Psoas muscle (tissue), 8 donors: ENCODE results near the gene ILDR1. TPM values are rescaled to one million over a fixed set of nuclear protein-coding genes. Genes with fewer than 3 reads are reported as not detected.

Experiments used
- ATAC-seq, 4 donors: fragments of 200-7000 bp; cut with Tn5 transposase; one replicate each; pipeline ENCODE4 v1.9.1; 2020; ENCODE audit warnings: moderate library complexity in 3 of 4, mild to moderate bottlenecking in 2 of 4
- DNase-seq, 2 donors: peaks; one replicate each; pipeline ENCODE4 v3.0.0-alpha.2; 2020
- H3K27ac ChIP-seq: fragments of 200-600 bp; one replicate; pipeline ENCODE4 v1.8.0; 2022
- H3K27me3 ChIP-seq, 3 donors: fragments of 200-600 bp in 1 of 3; one replicate each; pipeline versions ENCODE4 v1.6.1 to v1.8.0; 2013 to 2022; ENCODE audit warnings: low read length in 2 of 3, mild to moderate bottlenecking in 2 of 3, moderate library complexity in 1 of 3; ENCODE audit not compliant: insufficient read depth in 3 of 3
- H3K36me3 ChIP-seq, 2 donors: fragments of 200-600 bp in 1 of 2; one replicate each; pipeline versions ENCODE4 v1.6.1 to v1.8.0; 2013 to 2022; ENCODE audit warnings: low read depth in 1 of 2, mild to moderate bottlenecking in 1 of 2, moderate library complexity in 1 of 2; ENCODE audit not compliant: insufficient read depth in 1 of 2
- H3K4me1 ChIP-seq: fragments of 200-600 bp; one replicate; pipeline ENCODE4 v1.8.0; 2022
- H3K4me3 ChIP-seq: fragments of 200-600 bp; one replicate; pipeline ENCODE4 v1.8.0; 2022; ENCODE audit warnings: mild to moderate bottlenecking
- H3K9me3 ChIP-seq: fragments of 200-600 bp; one replicate; pipeline ENCODE4 v1.8.0; 2022
- CTCF ChIP-seq: fragments of 200-600 bp; IDR thresholded peaks from one replicate; pipeline ENCODE4 v1.8.0; 2022; ENCODE audit warnings: antibody characterized with exemption
- WGBS, 3 donors: extraction: QIAGEN DNeasy Blood & Tissue Kit; methylation state at CpG; one replicate each; pipeline versions ENCODE4 v1.1.6 to v1.1.7; 2013; 5-methylcytosine and 5-hydroxymethylcytosine counted together
- intact Hi-C, 2 donors: fragments of 100-400 bp; cut with DNase I; formaldehyde crosslinking; loops; one replicate each; pipeline versions ENCODE4 v1.11.0 to v1.14.2; 2022
- polyA plus RNA-seq, 3 donors: library from polyadenylated mRNA; stranded (reverse); fragments of 200-250 nt; gene quantifications; one replicate each; pipeline ENCODE4 v1.2.3, GENCODE V29; 2013
- total RNA-seq, 4 donors: library from RNA; stranded (reverse); fragmentation: NEBNext Ultra II Directional in 2 of 4; extraction: Animal tissue kit (Norgen Biotek cat#: 25700) in 2 of 4; gene quantifications; one replicate each; pipeline versions ENCODE4 v1.2.1 to v1.2.4, GENCODE V29; 2021 to 2023
- donor health status: healthy with polysubstance abuse.
- donor health status: DM: no; HTN: no; CAD: no; lungs with moderate emphysema.
- donor health status: Bipolar disorder and iron deficiency.
- donor health status: healthy.
- donor health status: DM: yes; HTN: yes; CAD: no.
- donor health status: DM: no; HTN: no; CAD: no.
- donor health status: DM: no; HTN: no; CAD: no.
- donor health status: DM: yes; HTN: yes; CAD: no.

Gene ILDR1
- total and polyA plus RNA-seq, 7 donors, result not detected

DNA sequence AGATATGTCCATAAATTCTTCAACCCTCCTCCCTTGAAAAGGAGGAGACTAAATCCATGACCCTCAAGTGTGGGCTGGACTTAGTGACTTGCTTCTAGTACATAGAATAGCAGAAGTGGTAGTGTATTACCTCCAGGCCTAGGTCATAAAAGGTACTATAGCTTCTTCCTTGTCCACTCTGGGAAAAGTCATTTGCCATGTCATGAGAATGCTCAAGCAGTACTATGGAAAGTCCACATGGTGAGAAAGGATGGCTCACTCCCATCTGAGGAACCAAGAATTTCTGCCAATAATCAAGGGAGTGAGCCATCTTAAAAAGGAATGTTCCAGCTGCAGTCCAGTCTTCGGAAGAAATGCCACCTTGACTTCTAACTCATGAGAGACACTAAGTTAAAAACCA is 10.5 kb upstream of the ILDR1 start:
- no peak overlapping the region for H3K27ac ChIP-seq
- H3K27me3 ChIP-seq, result no peaks in the 10 kb centered on the region
- H3K36me3 ChIP-seq, result no peaks in the 10 kb centered on the region
- H3K9me3 ChIP-seq, result no peaks in the 10 kb centered on the region
- 69 to 85% (median 78%) methylated on average over 1 of the region's 1 CpG for WGBS, 3 donors
- H3K4me1 ChIP-seq, result no peaks in the 10 kb centered on the region
- DNase-seq (no peak), ATAC-seq (no peak)
- intact Hi-C loops, result no loop called here
- no peak overlapping the region for H3K4me3 ChIP-seq
- no peak for TF ChIP-seq CTCF

DNA sequence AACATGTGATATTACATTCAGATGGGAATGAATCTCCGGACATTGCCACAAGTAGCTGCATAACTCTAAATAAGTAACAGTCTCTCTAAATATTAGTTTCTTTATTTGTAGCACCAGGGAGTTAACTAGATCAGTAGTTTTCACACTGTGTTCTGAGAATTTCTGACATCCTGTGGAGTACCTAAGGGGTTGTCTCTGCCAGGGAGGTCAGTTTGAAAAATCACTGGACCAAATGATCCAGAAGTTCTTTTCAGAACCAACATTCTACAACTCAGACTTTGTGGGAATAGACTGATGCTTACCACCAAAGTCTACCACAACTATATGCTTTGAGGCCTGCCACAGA is 9.0 kb upstream of the ILDR1 start:
- no peak overlapping the region for H3K27ac ChIP-seq
- DNase-seq (no peak), ATAC-seq (no peak)
- 84 to 88% (median 86%) methylated on average over 1 of the region's 1 CpG for WGBS, 3 donors
- no peak overlapping the region for H3K4me3 ChIP-seq
- no peak for TF ChIP-seq CTCF
- H3K27me3 ChIP-seq, result no peaks in the 10 kb centered on the region
- intact Hi-C loops, result no loop called here
- no peaks in the 10 kb centered on the region for H3K9me3 ChIP-seq
- no peaks in the 10 kb centered on the region for H3K4me1 ChIP-seq
- H3K36me3 ChIP-seq, result no peaks in the 10 kb centered on the region

DNA sequence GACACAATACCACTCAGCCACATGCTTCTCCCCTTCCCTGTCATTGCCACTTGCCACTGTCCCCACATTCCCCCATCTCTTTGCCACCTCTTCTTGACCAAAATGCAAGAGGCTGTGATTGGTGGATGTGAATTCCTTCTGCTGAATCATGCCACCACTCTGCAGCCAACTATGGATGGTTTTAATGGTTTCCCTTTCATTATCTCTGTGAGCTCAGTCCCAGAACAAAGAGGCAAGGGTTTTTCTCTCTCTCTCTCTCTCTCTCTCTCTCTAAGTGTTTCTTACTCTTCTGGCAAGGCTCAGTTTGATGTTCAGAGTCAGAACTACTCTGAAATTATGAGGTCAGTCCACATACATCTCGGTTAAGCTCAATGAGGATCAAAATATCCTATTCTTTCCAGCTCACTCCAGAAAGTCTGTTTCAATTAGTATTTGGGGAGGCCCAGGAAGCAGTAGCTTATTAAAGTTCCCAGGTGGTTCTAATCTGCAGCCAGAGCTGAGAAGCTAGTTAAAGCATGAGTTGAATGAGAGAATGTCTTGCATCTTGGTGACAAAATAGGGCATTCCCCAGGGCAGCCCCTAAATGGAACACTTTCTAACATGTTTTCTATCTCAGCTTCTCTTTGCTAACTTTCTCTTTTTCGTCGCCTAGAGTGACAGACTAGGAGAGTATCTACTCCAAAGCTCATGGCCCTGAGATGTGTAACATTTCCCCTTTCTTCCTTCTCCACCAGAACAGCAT is 8.5 kb upstream of the ILDR1 start:
- Histone ChIP-seq H3K4me3 (no peak overlapping the region), H3K36me3 (no peaks in the 10 kb centered on the region), H3K27ac (no peak overlapping the region), H3K9me3 (no peaks in the 10 kb centered on the region), H3K27me3 (peaks cover 0 to 2% (median 0%) of the 10 kb centered on the region in 3 donors), H3K4me1 (no peaks in the 10 kb centered on the region)
- WGBS, 3 donors, result 64 to 80% (median 74%) methylated on average over 3 of the region's 3 CpGs
- DNase-seq, result no peak
- intact Hi-C loops, result no loop called here
- TF ChIP-seq CTCF, result no peak
- ATAC-seq, result no peak

DNA sequence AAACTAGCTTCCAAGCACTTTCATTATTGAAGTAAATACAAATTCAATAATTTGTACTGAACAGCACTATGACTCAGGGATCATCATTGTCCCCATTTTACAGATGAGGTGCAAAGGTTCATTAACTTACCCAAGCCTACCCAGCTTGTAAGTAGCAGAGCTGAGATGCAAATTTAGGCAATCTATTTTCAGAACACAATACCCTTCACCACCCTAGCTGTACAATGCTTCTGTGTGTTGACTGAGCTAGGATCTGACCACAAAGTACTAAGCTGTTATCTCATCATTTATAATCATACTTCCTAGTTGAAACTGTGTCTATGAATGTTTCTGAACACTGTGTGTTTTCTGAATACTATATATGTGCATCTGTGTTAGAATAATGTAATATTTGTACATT is 3.2 kb upstream of the ILDR1 start:
- ATAC-seq (no peak), DNase-seq (no peak)
- Histone ChIP-seq H3K9me3 (no peaks in the 10 kb centered on the region), H3K27me3 (peaks cover 2 to 19% (median 8%) of the 10 kb centered on the region in 3 donors), H3K4me1 (no peaks in the 10 kb centered on the region), H3K4me3 (no peak overlapping the region), H3K36me3 (no peaks in the 10 kb centered on the region), H3K27ac (no peak overlapping the region)
- TF ChIP-seq CTCF, result no peak
- intact Hi-C loops, result no loop called here

DNA sequence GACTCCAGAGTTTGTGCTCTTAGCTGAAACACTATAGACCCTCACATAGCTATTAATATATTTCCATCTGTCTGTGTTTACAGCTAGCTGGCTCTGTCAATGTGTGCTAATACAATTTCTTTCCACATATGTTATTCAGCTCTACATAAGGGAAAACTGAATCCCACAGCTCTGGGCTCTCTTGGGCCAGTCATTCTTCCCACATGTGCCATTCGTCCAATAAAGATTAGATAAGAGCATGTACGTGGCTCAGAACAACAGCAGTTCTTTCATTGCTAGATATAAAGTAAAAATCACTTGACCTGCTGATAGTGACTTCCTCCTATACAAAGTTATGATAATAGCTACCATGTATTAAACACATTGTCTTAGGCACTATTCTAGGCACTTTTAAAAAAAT is 2.8 kb upstream of the ILDR1 start:
- intact Hi-C loops, result no loop called here
- no peak overlapping the region for H3K27ac ChIP-seq
- no peaks in the 10 kb centered on the region for H3K36me3 ChIP-seq
- no peaks in the 10 kb centered on the region for H3K9me3 ChIP-seq
- WGBS, 3 donors, result 50 to 54% (median 51%) methylated on average over 2 of the region's 2 CpGs
- H3K4me3 ChIP-seq, result no peak overlapping the region
- TF ChIP-seq CTCF, result no peak
- H3K27me3 ChIP-seq, result peaks cover 2 to 19% (median 8%) of the 10 kb centered on the region in 3 donors
- DNase-seq (no peak), ATAC-seq (no peak)
- H3K4me1 ChIP-seq, result no peaks in the 10 kb centered on the region
